Endodermal cell (in vitro differentiated cells): Measurements from ENCODE around the gene ASTN2. TPM values are rescaled to one million over a fixed set of nuclear protein-coding genes. Genes with fewer than 3 reads are reported as not detected.

Source experiments
- DNase-seq: peaks from one replicate; pipeline ENCODE4 v3.0.0-alpha.2; 2017
- H3K27ac ChIP-seq: 2 replicates; pipeline ENCODE4 v1.5.1; 2013; ENCODE audit warnings: mild to moderate bottlenecking, low read depth, low read length, moderate library complexity
- H3K27me3 ChIP-seq: 2 replicates; pipeline ENCODE4 v1.6.1; 2013; ENCODE audit warnings: mild to moderate bottlenecking, low read length, moderate library complexity; ENCODE audit not compliant: insufficient read depth, control insufficient read depth, poor library complexity, severe bottlenecking
- H3K36me3 ChIP-seq: 2 replicates; pipeline ENCODE4 v1.7.0; 2013; ENCODE audit warnings: mild to moderate bottlenecking, low read length, moderate library complexity; ENCODE audit not compliant: control insufficient read depth, insufficient read depth
- H3K4me1 ChIP-seq: one replicate; pipeline ENCODE4 v1.7.0; 2013; ENCODE audit warnings: low read length; ENCODE audit not compliant: control insufficient read depth, insufficient read depth
- H3K4me3 ChIP-seq: 2 replicates; pipeline ENCODE4 v1.5.1; 2013; ENCODE audit warnings: mild to moderate bottlenecking, low read length, moderate library complexity
- H3K9ac ChIP-seq: 2 replicates; pipeline ENCODE4 v1.6.1; 2013; ENCODE audit warnings: mild to moderate bottlenecking, low read length, moderate library complexity; ENCODE audit not compliant: poor library complexity, severe bottlenecking; ENCODE audit errors: extremely low read depth
- H3K9me3 ChIP-seq: 2 replicates; pipeline ENCODE4 v1.6.1; 2013; ENCODE audit warnings: mild to moderate bottlenecking, low read length, moderate library complexity; ENCODE audit not compliant: control insufficient read depth
- H3K27ac Mint-ChIP-seq: 2 replicates; pipeline ENCODE4 v1.8.0; 2020; ENCODE audit warnings: mixed read lengths
- H3K27me3 Mint-ChIP-seq: 2 replicates; pipeline ENCODE4 v1.8.0; 2021; ENCODE audit warnings: mild to moderate bottlenecking, mixed read lengths; ENCODE audit not compliant: insufficient read depth
- H3K36me3 Mint-ChIP-seq: 2 replicates; pipeline ENCODE4 v1.8.0; 2020; ENCODE audit warnings: low read depth, mixed read lengths
- H3K4me1 Mint-ChIP-seq: 2 replicates; pipeline ENCODE4 v1.8.0; 2020; ENCODE audit warnings: mixed read lengths
- H3K4me3 Mint-ChIP-seq: 2 replicates; pipeline ENCODE4 v1.8.0; 2020; ENCODE audit warnings: mild to moderate bottlenecking, moderate library complexity, mixed read lengths
- H3K9me3 Mint-ChIP-seq: 2 replicates; pipeline ENCODE4 v1.8.0; 2020; ENCODE audit warnings: mild to moderate bottlenecking, mixed read lengths
- CTCF ChIP-seq: fragments of 200-600 bp; sonication (generic); conservative IDR thresholded peaks from 2 replicates; pipeline ENCODE4 v1.5.0; 2021; ENCODE audit warnings: antibody characterized with exemption, mild to moderate bottlenecking
- WGBS, 2 experiments: methylation state at CpG; one replicate each; pipeline versions ENCODE4 v1.1.5 to v1.1.7; 2013; ENCODE audit warnings: missing lambda C conversion rate in 2 of 2, mixed read lengths in 1 of 2; ENCODE audit not compliant: insufficient coverage in 1 of 2, insufficient read length in 1 of 2; 5-methylcytosine and 5-hydroxymethylcytosine counted together
- total RNA-seq, 2 donors: library from RNA; stranded (reverse); fragmentation: NEBNext Ultra II Directional in 1 of 2; extraction: Animal tissue kit (Norgen Biotek cat#: 25700) in 1 of 2; gene quantifications; 2 replicates in 1 of 2; 3 replicates in 1 of 2; pipeline ENCODE4 v1.2.1, GENCODE V29; 2021

ASTN2 gene
- total RNA-seq, 2 donors from 2014 or later, result 8.9 to 10.4 TPM

- no peak overlapping the region for H3K9ac ChIP-seq
- DNase-seq, result peak; percentile 76
- peaks cover 11% of the 10 kb centered on the region for H3K27me3 ChIP-seq
- no peaks in the 10 kb centered on the region for H3K4me1 Mint-ChIP-seq
- H3K4me3 Mint-ChIP-seq, result no peak overlapping the region
- H3K4me3 ChIP-seq, result no peak overlapping the region
- no peaks in the 10 kb centered on the region for H3K9me3 Mint-ChIP-seq
- no peaks in the 10 kb centered on the region for H3K36me3 ChIP-seq
- TF ChIP-seq CTCF, result no peak
- no peak overlapping the region for H3K27ac ChIP-seq
- peaks cover 16% of the 10 kb centered on the region for H3K27me3 Mint-ChIP-seq
- H3K36me3 Mint-ChIP-seq, result no peaks in the 10 kb centered on the region
- WGBS, 2 experiments, result 60 to 78% methylated on average over 1 to 2 of the region's 2 CpGs
- no peak overlapping the region for H3K27ac Mint-ChIP-seq
- H3K9me3 ChIP-seq, result no peaks in the 10 kb centered on the region
- H3K4me1 ChIP-seq, result no peaks in the 10 kb centered on the region
Observed at GRCh38 chr9:117334101-117334500, 80.8 kb downstream of the ASTN2 start.

- H3K9me3 ChIP-seq, result no peaks in the 10 kb centered on the region
- WGBS, 2 experiments, result 88 to 94% methylated on average over 2 of the region's 2 CpGs
- Mint-ChIP-seq H3K9me3 (no peaks in the 10 kb centered on the region), H3K4me1 (peaks cover 8% of the 10 kb centered on the region), H3K4me3 (no peak overlapping the region), H3K27ac (no peak overlapping the region), H3K27me3 (peaks cover 45% of the 10 kb centered on the region), H3K36me3 (no peaks in the 10 kb centered on the region)
- TF ChIP-seq CTCF, result no peak
- no peaks in the 10 kb centered on the region for H3K36me3 ChIP-seq
- peaks cover 36% of the 10 kb centered on the region for H3K27me3 ChIP-seq
- H3K9ac ChIP-seq, result no peak overlapping the region
- DNase-seq, result no peak
- H3K4me3 ChIP-seq, result no peak overlapping the region
- H3K27ac ChIP-seq, result no peak overlapping the region
- H3K4me1 ChIP-seq, result no peaks in the 10 kb centered on the region
Observed at GRCh38 chr9:117325831-117326230, 89.0 kb downstream of the ASTN2 start.

- H3K4me1 ChIP-seq, result no peaks in the 10 kb centered on the region
- H3K4me3 ChIP-seq, result no peak overlapping the region
- Mint-ChIP-seq H3K4me3 (no peak overlapping the region), H3K4me1 (peaks cover 8% of the 10 kb centered on the region), H3K9me3 (no peaks in the 10 kb centered on the region), H3K36me3 (no peaks in the 10 kb centered on the region), H3K27me3 (peaks cover 39% of the 10 kb centered on the region), H3K27ac (no peak overlapping the region)
- TF ChIP-seq CTCF, result no peak
- no peaks in the 10 kb centered on the region for H3K36me3 ChIP-seq
- 85 to 100% methylated on average over 1 to 3 of the region's 3 CpGs for WGBS, 2 experiments
- no peak overlapping the region for H3K9ac ChIP-seq
- no peaks in the 10 kb centered on the region for H3K9me3 ChIP-seq
- no peak overlapping the region for H3K27ac ChIP-seq
- DNase-seq, result no peak
- H3K27me3 ChIP-seq, result peaks cover 36% of the 10 kb centered on the region
Observed at GRCh38 chr9:117325110-117325731, 89.6 kb downstream of the ASTN2 start.
